Amniotic epithelial cell (primary cell): ENCODE data around the gene RRN3.
"Not testable (repeated sequence)": the region's sequence is repeated elsewhere in the genome, so short reads cannot be mapped to it uniquely, and the experiment has no call there.

Source experiments
- DNase-seq: peaks from one replicate; pipeline ENCODE4 v3.0.0-alpha.2; 2010; ENCODE audit warnings: low read depth

RRN3 gene, protein sequence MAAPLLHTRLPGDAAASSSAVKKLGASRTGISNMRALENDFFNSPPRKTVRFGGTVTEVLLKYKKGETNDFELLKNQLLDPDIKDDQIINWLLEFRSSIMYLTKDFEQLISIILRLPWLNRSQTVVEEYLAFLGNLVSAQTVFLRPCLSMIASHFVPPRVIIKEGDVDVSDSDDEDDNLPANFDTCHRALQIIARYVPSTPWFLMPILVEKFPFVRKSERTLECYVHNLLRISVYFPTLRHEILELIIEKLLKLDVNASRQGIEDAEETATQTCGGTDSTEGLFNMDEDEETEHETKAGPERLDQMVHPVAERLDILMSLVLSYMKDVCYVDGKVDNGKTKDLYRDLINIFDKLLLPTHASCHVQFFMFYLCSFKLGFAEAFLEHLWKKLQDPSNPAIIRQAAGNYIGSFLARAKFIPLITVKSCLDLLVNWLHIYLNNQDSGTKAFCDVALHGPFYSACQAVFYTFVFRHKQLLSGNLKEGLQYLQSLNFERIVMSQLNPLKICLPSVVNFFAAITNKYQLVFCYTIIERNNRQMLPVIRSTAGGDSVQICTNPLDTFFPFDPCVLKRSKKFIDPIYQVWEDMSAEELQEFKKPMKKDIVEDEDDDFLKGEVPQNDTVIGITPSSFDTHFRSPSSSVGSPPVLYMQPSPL

DNA sequence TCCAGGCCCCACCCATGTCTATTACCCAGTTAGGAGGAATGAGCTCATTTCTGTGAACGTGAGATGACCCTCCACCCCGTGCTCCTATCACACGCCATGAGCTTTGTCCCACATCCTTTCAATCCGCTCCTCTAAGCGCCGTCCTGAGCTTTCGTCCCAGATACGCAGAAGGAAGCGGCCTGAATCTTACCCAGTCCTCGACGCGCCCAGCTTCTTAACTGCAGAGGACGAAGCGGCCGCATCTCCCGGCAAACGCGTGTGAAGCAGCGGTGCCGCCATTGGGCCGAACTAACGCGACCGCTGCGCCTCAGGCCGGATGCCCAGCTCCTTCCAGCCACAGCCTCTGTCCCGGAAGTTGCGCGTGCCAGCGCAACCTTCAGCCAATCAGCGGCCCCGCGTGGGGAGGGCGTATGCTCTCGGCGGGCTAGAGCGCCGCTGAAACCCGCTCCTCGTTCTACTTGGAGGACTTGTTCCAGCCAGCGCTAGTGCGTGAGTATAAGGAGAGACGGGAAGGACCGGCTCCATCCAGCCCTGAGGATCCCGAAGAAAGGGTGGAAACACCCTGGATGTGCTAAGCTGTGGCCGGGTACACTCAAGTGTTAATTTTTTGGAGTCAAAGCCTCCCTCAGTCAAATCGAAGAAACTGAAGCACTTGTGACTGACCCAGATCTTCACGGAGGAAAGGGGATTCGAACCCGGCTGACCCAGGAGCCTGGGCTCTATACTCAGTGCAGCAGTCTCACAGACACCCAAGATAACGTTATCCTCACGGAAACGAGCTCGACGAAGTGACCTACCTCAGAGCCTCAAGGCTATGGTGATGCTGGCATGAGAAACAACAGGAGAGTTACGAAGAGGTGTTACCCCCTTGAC lies at the start of gene RRN3:
TSS of gene RRN3 (minus strand) at position 318 of the 873 bp plus-strand sequence. CDS start at position 279, 39 bp downstream.
- DNase-seq, result peak; percentile 89

DNA sequence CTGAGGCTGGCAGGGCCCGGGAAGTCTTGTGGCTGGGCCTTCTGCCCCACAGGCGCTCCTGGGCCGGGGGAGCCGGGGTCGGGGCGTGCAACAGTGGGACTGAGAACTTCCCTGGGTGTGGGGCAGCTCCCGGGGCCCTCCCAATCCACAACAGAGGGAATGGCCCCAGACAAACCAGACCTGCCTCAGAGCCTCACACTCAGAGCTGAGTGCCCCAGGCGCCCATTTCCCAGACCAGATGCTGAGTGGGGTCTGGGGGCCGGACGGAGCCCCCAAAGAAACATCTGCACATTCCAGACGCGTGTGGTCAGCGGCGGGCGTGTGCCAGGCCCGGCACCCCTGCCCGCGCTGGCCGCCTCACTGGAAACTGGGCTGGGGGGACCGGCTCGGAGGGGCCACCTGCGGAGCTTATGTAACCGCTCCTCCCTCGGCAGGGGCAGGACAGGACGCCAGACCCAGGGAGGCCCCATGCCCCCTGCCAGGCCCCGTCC lies 49.6 kb upstream of the RRN3 start:
- DNase-seq, result not testable (repeated sequence)

DNA sequence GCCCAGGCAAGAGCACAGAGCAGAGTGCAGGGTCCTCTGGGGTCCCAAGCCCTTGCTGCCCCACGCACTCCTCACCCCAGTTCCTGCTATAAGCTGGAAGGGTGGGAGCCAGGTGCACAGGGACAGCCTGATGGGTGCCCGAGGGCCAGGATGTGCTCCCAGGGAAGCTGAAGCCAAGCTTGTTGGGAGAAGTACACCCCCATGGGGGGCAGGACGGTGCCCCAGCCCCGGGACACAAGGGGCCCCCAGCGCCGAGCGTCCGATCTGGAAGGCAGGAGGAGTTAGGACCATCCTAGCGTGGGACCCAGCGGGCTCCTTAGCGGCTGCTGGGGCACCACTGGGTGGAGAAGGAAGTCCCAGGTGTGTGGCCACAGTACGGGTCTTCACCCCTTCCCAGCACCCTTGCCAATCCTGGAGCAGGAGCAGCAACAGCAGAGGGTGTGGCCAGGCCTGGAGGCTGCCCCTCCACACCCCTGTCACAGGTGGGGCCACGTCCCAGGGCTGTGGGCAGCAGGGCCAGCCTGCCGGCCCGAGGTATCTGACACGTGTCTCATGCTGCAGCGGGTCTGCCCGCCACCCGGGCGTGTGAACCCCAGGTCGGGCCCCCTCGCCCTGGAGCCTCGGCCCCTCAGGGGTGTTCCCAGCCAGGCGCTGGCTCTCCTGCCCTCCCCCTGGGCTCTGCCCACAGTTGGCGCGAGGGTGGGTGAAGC lies 49.0 kb upstream of the RRN3 start:
- DNase-seq, result not testable (repeated sequence)

DNA sequence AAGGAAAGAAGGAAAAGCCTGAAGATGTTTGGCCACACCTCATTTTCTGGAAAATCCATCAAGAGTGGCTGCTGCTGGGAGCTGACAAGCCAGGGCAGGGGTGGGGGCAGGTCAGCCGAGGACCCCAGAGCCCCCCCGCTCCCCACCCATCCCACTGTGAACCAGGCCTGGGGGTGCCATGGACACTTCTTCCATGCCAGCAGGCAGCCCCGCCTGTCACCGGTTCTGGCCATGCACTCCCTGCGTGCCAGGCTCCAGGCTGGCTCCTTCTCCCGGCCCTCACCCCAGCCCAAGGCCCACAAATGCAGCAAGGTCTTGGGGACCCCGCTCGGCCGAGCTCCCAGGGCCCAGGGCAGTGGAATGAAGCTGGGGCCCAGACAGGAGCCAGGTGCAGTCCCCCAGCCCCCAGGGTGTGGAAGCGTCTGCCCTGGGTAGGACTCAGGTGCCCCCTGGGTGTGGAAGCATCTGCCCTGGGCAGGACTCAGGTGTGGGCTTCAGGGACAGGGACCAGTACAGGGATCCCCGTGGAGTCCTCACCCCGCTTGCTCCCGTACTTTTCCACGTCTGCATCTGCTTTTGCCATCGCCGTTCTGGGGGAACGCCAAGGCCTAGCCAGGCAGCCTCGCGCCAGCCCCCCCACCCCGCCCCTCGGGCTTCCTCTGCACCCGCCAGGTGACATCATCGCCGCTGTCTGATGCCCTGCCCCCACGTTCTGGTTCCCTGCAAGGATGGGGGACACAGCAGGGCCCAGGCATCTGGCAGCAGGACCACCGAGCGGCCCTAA lies 48.2 kb upstream of the RRN3 start:
- DNase-seq, result not testable (repeated sequence)

DNA sequence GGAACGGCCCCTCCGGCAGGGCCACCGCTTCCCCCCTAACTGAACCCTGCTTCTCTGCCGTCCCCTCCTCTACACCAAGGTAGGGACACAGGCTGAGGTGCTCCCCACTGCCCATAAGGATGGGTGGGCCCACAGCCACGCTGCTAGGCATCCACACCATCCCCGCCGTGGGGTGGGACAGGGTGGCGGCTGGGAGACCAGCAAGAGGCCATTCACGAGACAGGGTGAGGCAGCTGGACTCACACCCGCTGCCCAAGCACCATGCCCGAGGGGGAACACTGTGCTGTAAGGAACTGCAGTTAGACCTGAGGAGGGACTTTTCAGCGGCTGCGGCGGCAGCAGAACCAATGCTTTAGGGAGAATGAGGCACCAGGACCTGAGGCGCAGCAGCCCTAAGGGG lies 47.5 kb upstream of the RRN3 start:
- no peak for DNase-seq

DNA sequence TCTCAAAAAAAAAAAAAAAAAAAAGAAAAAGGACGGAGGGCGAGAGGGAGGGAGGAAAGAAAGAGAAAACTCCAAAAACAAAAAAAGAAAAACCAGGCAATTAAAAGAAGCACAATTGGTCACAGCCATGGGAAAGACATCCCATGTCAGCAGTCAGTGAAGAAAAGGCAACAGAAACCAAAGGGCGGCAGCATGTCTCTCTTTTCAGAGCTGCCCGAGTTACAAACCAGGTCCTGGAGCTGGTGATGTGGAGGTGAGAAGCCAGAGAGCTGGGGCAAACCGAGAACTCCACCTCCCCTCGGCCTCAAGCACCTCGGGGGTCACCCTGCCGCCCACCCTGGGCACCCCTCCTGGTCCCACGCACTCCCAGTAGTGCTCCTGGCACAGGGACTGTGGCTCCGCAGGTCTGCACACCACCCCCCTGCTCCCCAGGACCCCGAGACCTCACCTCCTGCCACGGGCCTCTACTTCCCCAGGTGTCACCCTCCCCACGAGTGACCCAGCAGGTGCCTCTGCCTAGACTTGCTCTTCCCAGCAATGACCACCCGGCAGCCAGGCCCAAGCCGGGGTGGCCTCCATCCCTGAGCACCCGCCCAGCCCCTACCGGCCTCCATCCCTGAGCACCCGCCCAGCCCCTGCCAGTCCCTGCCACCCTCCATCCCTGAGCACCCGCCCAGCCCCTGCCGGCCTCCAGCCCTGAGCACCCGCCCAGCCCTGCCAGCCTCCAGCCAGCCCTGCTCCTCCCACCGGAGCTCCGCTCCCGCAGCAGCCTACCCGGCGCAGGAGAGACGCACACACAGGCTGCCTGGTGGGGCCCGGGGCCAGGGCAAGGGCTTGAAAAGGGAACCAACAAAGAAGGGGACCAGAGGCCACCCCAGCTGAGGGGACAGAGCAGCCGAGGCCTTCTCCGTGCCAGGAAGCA lies 46.6 kb upstream of the RRN3 start:
- not testable (repeated sequence) for DNase-seq

DNA sequence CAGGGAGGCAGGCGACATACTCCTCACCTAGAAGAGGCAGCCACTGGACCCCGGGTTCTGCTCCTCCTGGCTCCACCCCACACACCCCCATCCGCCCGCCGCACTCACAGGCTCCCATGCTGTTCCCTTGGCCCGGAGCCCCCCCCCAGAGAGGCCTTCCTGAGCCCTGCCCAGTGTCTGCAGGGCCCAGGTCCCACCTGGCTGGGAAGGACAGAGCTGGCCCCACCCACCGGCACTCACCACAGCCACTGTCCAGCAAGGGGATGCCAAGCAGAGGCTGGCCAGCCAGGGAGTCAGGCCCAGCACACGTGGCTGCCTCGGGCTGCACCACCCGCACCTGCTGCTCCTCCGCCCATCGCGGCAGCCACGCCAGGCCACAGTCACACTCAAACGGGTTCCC lies 43.4 kb upstream of the RRN3 start:
- DNase-seq, result not testable (repeated sequence)

DNA sequence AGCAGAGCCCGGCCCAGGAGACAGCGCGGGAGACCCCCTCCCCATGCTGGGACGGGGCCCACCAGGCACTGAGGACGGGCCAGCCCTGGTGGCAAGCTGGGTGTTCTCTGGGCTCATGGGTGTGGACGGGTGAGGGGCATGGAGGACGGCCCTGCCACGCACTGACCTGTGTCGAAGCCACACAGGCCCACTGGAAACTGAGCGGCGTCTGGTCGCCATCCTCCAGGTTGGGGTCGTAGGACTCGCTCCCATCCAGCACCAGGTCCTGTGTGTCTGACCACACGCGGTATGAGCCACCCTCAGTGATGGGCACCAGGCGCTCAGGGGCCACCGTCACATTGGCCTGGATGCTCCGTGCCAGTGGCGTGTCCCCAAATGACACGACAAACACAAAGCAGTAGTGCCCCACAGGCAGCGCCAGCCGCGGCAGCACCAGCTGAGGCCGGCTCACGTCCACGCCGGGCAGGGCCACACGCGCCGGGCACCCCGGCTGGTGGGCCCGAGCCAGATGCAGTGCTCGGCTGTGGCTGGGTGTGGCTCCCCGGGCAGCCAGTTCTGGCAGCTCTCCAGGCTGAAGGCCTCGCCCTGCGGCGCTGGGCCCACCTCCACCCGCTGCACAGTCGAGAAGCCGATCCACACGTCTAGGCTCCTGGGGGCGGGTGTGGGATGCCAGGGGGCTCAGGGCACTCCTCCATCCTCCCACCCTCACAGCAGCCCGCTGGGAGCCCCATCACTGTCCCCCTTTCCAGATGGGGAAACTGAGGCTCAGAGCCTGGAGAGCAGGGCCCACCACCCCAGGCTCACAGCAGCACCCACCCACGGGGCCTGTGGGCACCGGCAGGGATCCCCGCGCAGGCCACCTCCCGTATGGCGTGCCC lies 41.6 kb upstream of the RRN3 start:
- DNase-seq, result not testable (repeated sequence)

DNA sequence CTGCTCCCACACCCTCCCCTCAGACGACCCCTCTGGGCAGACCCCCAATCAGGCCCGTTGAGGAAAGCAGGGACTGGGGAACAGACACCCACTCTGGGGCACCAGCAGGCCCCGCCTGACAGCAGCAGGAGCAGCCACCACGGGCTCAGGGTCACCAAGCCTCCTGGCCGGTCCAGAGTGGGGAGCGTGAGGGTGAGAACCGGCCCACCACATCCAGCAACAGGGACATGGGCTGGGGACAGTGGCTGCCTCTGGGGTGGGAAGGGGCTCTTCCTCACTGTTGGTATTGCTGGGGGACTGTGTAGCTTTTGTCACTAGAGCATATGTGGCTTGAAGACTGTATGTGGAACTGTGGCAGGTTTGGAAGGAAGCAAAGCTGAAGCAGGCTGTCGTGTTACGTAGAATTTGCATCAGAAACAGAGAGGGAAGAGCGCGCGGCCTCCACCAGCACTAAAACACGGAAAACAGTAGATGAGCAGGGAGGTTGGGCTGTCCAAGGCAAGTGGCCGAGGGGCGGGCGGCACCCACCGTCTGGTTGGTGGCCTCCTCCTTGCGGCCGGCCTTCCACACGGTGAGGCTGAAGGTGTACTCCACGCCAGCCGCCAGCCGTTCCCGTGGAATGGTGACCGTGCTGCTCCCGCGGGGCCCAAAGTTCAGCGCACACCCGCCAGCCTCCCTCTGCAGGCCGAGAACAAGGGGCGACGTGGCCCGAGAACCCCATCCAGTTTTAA lies 40.8 kb upstream of the RRN3 start:
- DNase-seq, result not testable (repeated sequence)

DNA sequence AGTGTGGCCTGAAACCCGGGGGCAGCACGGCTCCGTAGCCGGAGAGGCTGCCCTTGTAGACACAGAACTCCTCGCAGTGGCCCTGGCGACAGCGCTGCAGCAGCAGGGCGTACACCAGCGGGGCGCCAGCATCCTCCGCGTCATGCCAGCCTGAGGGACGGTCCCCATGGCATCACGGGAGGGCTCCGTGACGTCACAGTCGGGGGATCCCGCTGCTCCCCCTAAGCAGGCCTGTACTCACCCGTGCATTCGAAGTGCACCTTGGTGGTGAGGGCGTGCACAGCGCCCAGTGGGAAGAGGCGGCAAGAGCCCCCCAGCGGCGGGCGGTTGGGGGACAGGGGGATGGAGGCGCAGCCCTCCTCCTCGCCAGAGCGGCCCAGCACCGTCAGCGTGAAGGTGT lies 39.5 kb upstream of the RRN3 start:
- not testable (repeated sequence) for DNase-seq

DNA sequence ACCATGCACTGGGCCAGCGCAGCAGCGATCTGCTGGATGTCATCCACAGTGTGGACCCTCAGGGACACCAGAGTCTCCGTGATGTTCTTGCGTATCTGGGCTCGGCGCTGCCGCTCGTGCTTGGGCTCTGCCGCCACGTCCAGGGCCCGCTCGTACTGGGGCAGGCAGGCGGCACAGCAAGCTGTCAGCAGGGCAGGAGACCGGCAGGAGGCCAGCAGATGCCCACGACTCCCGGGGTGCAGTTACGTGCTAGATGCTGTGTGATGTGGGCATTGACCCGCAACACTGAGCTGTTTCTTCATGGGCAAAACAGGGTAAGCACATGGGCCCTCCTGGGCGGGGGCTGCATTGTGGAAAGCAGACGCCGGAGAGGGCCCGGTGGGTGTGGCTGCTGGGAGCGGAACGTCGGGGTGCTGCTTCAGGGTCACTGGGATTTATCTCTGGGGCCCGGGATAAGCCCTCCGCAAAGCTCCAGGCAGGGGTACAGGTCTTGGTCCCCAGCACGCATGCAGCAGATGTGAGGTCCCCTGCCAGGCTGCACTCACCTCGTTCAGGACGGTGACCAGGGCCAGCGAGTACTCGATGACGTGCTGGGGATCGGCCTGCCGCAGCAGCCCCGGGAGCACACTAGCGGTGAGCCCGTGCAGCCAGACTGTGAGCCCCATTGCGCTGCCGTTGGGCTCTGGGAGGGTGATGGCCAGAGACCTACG lies 38.8 kb upstream of the RRN3 start:
- DNase-seq, result not testable (repeated sequence)

DNA sequence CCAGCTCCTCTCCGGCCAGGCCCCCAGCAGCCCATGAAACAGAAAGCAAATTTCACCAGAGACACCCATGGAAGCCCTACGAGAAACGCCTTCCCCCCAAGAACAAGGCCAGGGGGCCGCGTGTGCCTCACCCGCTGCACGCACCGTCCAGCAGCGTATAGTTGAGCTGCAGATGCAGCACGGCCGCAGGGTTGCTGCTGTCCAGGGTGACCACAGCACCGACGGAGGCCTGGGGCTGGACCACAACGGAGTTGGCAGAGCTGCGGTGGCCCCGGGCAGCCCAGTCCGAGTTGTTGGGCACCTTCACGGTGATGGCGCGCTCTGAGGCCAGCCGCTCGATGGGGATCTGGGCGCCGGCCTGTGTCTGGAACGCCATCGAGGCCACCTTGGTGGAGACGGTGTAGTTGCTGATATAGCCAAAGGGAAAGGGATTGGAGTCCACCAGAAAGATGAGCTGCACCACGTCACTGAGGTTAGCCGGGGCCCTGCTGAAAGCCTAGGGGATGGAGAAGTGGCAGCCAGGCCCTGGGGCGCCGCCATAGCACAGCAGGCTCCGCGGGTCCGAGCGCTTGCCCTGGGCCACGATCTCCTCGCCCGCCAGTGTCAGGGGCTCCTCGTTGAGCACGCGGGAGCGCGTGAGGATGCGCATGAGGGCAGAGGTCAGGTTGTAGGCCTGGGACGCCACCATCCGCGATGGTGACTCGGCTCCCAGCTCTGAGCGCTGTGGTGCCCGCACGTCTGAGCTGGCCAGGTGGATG lies 37.0 kb upstream of the RRN3 start:
- not testable (repeated sequence) for DNase-seq

DNA sequence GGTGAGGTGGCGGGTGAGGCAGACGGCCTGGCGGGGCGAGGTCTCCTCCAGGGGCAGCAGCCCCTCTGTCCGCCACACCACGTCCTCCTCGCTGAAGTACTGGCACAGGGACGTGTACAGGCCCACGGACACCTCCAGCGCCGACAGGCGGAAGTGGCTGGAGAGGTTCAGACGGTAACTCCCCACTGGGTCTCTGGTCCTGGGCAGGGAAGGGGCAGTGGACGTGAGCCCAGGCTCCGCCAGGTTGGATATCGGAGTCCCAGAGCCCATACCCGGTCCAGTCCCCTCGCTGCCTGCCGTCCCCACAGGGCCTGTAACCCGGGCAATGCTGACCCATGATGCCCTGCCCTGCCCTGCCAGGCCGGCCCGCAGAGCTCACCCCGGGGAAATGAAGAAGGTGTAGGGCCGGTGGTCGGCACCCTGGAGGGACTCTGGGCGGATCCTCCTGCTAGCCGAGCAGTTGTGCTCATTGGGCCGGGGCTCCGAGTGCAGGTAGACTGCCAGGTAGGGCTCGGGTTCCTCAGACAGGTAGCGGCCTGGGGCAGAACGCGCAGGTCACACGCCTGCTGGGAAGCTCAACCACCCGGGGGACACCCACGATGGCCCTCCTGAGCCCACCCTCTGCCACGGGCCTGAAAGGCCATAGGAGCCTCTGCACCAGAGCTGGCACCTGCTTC lies 36.3 kb upstream of the RRN3 start:
- DNase-seq, result not testable (repeated sequence)

DNA sequence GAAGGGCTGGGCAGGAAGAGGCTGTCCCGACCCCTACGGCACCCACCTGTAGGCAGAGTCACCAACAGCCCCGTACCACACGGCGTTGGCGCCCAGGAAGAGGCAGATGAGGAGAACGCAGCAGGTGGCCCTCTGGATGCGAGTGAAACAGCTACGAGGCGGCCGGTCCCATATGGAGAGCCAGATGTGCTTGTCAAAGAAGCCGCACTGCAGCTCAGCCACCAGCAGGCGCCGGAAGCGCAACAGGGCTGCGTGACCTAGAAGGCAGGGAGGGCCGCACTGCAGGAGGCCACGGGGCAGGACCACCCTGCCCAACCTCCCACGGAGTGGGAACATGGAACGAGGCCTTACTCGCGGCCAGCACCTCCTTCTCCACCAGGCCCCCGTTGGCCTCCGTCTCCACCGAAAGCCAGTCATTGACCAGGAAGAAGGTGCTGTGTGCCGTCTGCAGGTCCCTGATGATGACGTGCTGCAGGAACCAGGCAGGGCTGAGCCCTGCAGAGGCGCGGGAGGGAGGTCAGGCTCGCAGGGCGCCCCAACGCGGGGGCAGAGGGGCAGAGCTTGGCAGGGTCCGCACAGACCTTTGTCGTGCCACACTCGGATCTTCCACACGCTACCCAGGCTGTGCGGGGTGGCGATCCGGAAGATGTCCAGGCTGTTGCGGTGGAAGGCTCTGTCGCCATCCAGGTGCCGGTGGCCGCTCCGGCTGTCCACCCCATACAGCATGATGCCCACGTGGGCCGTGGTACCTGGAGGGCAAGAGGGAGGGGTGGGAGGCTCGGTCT lies 33.8 kb upstream of the RRN3 start:
- DNase-seq, result not testable (repeated sequence)

DNA sequence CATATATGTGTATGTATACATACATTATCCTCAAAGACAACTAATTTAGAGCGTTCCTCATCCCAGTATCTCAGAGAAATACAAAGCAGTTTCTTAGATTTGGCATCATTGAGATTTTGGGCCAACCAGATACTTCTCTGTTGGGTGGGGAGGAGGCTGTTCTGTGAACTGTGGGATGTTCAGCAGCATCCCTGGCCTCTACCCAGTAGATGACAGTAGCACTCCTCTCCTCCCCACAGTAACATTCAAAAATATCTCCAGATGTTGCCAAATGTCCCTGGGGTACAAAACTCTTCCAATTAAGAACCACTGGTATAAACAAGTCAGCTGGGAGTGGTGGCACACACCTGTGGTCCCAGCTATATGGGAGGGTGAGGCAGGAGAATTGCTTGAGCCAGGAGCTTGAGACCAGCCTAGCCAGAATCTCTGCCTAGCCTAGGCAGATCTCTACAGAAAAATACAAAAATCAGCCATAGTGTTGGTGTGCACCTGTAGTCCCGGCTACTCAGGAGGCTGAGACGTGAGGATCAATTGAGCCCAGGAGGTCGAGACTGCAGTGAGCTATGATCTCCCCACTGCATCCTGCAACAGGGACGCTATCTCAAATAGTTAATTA lies 6.4 kb upstream of the RRN3 start:
- not testable (repeated sequence) for DNase-seq
